KMS-11 (cell line): ENCODE measurements around the gene RAMACL.

ENCODE experiments used
- H2AFZ ChIP-seq: fragments of 200-600 bp; sonication (generic); 2 replicates; pipeline ENCODE4 v1.6.1; 2016; ENCODE audit warnings: antibody characterized with exemption, mixed run types, low read depth
- H3K27ac ChIP-seq: fragments of 200-600 bp; sonication (generic); 2 replicates; pipeline ENCODE4 v1.6.1; 2016; ENCODE audit warnings: mild to moderate bottlenecking, mixed run types
- H3K27me3 ChIP-seq: fragments of 200-600 bp; sonication (generic); 2 replicates; pipeline ENCODE4 v1.6.1; 2017; ENCODE audit warnings: mild to moderate bottlenecking, low read depth, mixed run types, moderate library complexity; ENCODE audit not compliant: insufficient read depth
- H3K36me3 ChIP-seq: fragments of 200-600 bp; sonication (generic); 2 replicates; pipeline ENCODE4 v1.6.1; 2017; ENCODE audit warnings: mild to moderate bottlenecking, mixed run types; ENCODE audit not compliant: insufficient read depth
- H3K4me1 ChIP-seq: fragments of 200-600 bp; sonication (generic); 2 replicates; pipeline ENCODE4 v1.6.1; 2016; ENCODE audit warnings: mild to moderate bottlenecking, low read depth, mixed run types; ENCODE audit not compliant: poor library complexity, severe bottlenecking
- H3K4me2 ChIP-seq: fragments of 200-600 bp; sonication (generic); 2 replicates; pipeline ENCODE4 v1.7.0; 2016; ENCODE audit warnings: mild to moderate bottlenecking, mixed run types
- H3K4me3 ChIP-seq: fragments of 200-600 bp; sonication (generic); IDR thresholded peaks from 2 replicates; pipeline ENCODE4 v1.6.1; 2017; ENCODE audit warnings: low read depth, low read length, mixed read lengths; ENCODE audit not compliant: insufficient read depth
- H3K79me2 ChIP-seq: fragments of 200-600 bp; sonication (generic); 2 replicates; pipeline ENCODE4 v1.6.1; 2016; ENCODE audit warnings: low read depth, mixed run types; ENCODE audit not compliant: insufficient read depth
- H3K9ac ChIP-seq: fragments of 200-600 bp; sonication (generic); 2 replicates; pipeline ENCODE4 v1.6.1; 2016; ENCODE audit warnings: mild to moderate bottlenecking, mixed run types
- H4K20me1 ChIP-seq: fragments of 200-600 bp; sonication (generic); 2 replicates; pipeline ENCODE4 v1.6.1; 2016; ENCODE audit warnings: mild to moderate bottlenecking, mixed run types; ENCODE audit not compliant: insufficient read depth
- CTCF ChIP-seq: fragments of 200-600 bp; sonication (generic); conservative IDR thresholded peaks from 2 replicates; pipeline ENCODE4 v1.6.1; 2017; ENCODE audit warnings: low read depth, mild to moderate bottlenecking, antibody characterized with exemption, low read length, moderate library complexity, mixed read lengths

Gene RAMACL

GRCh38 chr6:166573511-166574216 is 12.8 kb downstream of the RAMACL start:
- no peaks in the 10 kb centered on the region for H3K4me1 ChIP-seq
- TF ChIP-seq CTCF: no peak
- H2AFZ ChIP-seq: no peak overlapping the region
- H3K4me2 ChIP-seq: no peak overlapping the region
- no peak overlapping the region for H3K27ac ChIP-seq
- no peaks in the 10 kb centered on the region for H4K20me1 ChIP-seq
- no peak overlapping the region for H3K4me3 ChIP-seq
- no peak overlapping the region for H3K9ac ChIP-seq
- H3K27me3 ChIP-seq: no peaks in the 10 kb centered on the region
- no peaks in the 10 kb centered on the region for H3K79me2 ChIP-seq
- H3K36me3 ChIP-seq: no peaks in the 10 kb centered on the region

- H3K4me3 ChIP-seq: no peak overlapping the region
- H4K20me1 ChIP-seq: no peaks in the 10 kb centered on the region
- H3K4me2 ChIP-seq: no peak overlapping the region
- no peaks in the 10 kb centered on the region for H3K27me3 ChIP-seq
- no peak overlapping the region for H3K9ac ChIP-seq
- no peaks in the 10 kb centered on the region for H3K36me3 ChIP-seq
- no peaks in the 10 kb centered on the region for H3K79me2 ChIP-seq
- H2AFZ ChIP-seq: no peak overlapping the region
- H3K27ac ChIP-seq: no peak overlapping the region
- H3K4me1 ChIP-seq: no peaks in the 10 kb centered on the region
- TF ChIP-seq CTCF: no peak
Observed at GRCh38 chr6:166572370-166573261, 13.9 kb downstream of the RAMACL start.

- no peak overlapping the region for H3K9ac ChIP-seq
- H2AFZ ChIP-seq: no peak overlapping the region
- no peaks in the 10 kb centered on the region for H3K36me3 ChIP-seq
- no peaks in the 10 kb centered on the region for H3K79me2 ChIP-seq
- no peak overlapping the region for H3K4me2 ChIP-seq
- no peaks in the 10 kb centered on the region for H3K4me1 ChIP-seq
- no peak overlapping the region for H3K4me3 ChIP-seq
- no peak for TF ChIP-seq CTCF
- no peaks in the 10 kb centered on the region for H4K20me1 ChIP-seq
- no peaks in the 10 kb centered on the region for H3K27me3 ChIP-seq
- H3K27ac ChIP-seq: no peak overlapping the region
Observed at GRCh38 chr6:166570929-166571713, 15.4 kb downstream of the RAMACL start.

GRCh38 chr6:166569206-166569605 is 17.3 kb downstream of the RAMACL start:
- Histone ChIP-seq H3K36me3 (no peaks in the 10 kb centered on the region), H4K20me1 (no peaks in the 10 kb centered on the region), H3K27ac (no peak overlapping the region), H3K4me2 (no peak overlapping the region), H3K27me3 (no peaks in the 10 kb centered on the region), H3K4me1 (no peaks in the 10 kb centered on the region), H3K4me3 (no peak overlapping the region), H2AFZ (no peak overlapping the region), H3K79me2 (no peaks in the 10 kb centered on the region), H3K9ac (no peak overlapping the region)
- no peak for TF ChIP-seq CTCF
